B cell (primary cell): ENCODE measurements around the gene BID.

Source experiments
- EZH2 ChIP-seq: IDR thresholded peaks from 2 replicates; pipeline ENCODE4 v1.6.1; 2012; ENCODE audit warnings: borderline replicate concordance, low read depth, mild to moderate bottlenecking, moderate library complexity, low read length; ENCODE audit not compliant: insufficient read depth, poor library complexity, severe bottlenecking
- TF ChIP-seq, protein P1 (sequence below): fragments of 200-600 bp; IDR thresholded peaks from one replicate; pipeline ENCODE4 v1.8.0; 2022; ENCODE audit warnings: antibody characterized with exemption, mild to moderate bottlenecking

- TF ChIP-seq, protein P1, sequence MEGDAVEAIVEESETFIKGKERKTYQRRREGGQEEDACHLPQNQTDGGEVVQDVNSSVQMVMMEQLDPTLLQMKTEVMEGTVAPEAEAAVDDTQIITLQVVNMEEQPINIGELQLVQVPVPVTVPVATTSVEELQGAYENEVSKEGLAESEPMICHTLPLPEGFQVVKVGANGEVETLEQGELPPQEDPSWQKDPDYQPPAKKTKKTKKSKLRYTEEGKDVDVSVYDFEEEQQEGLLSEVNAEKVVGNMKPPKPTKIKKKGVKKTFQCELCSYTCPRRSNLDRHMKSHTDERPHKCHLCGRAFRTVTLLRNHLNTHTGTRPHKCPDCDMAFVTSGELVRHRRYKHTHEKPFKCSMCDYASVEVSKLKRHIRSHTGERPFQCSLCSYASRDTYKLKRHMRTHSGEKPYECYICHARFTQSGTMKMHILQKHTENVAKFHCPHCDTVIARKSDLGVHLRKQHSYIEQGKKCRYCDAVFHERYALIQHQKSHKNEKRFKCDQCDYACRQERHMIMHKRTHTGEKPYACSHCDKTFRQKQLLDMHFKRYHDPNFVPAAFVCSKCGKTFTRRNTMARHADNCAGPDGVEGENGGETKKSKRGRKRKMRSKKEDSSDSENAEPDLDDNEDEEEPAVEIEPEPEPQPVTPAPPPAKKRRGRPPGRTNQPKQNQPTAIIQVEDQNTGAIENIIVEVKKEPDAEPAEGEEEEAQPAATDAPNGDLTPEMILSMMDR = no peak
- TF ChIP-seq EZH2 = no peak
These were observed 81.4 kb downstream of the BID start for GRCh38 chr22:17692841-17693240.
